ENCODE results near the gene DBI.

DBI gene

GRCh38 chr2:119338272-119338671 lies 28.5 kb upstream of the DBI start:
- no CpG with 5 or more reads among the region's 2 CpGs for WGBS (ENCODE audit: extremely low coverage, insufficient coverage, low lambda C conversion rate)
- H3K9ac ChIP-seq (ENCODE audit: low read length), result no peak overlapping the region
- no peaks in the 10 kb centered on the region for H3K79me1 ChIP-seq (ENCODE audit: low read length)
- H3K36me3 ChIP-seq (ENCODE audit: control insufficient read depth, insufficient read depth, low read length), result no peaks in the 10 kb centered on the region
- H2AK5ac ChIP-seq (ENCODE audit: low read length), result no peak overlapping the region
- H3K4me1 ChIP-seq (ENCODE audit: control insufficient read depth, low read depth, low read length), result no peaks in the 10 kb centered on the region
- peak; percentile 21 for DNase-seq
- H3K27me3 ChIP-seq (ENCODE audit: insufficient read depth, low read length, poor library complexity), result no peaks in the 10 kb centered on the region
- no peak overlapping the region for H2BK15ac ChIP-seq (replicated peaks; ENCODE audit: low read depth)
- H3K4me2 ChIP-seq (ENCODE audit: low read length), result no peak overlapping the region
- H2BK5ac ChIP-seq (ENCODE audit: low read length), result no peak overlapping the region
- no peak overlapping the region for H3K27ac ChIP-seq (ENCODE audit: low read depth, low read length)
- H3K56ac ChIP-seq (ENCODE audit: low read length), result no peak overlapping the region
- H2BK120ac ChIP-seq (ENCODE audit: low read depth, low read length), result no peak overlapping the region
- H3K4ac ChIP-seq (ENCODE audit: low read depth, low read length), result no peak overlapping the region
- no peak overlapping the region for H3K18ac ChIP-seq (ENCODE audit: low read length)
- no peak overlapping the region for H4K5ac ChIP-seq (ENCODE audit: low read length)
- no peaks in the 10 kb centered on the region for H3K79me2 ChIP-seq (ENCODE audit: control insufficient read depth, insufficient read depth, low read length)
- no peak overlapping the region for H3K23ac ChIP-seq (ENCODE audit: low read length)
- H4K8ac ChIP-seq (ENCODE audit: low read depth, low read length), result no peak overlapping the region
- no peak overlapping the region for H3K4me3 ChIP-seq (ENCODE audit: low read length)

- H3K27me3 ChIP-seq (ENCODE audit: insufficient read depth, low read length, poor library complexity), result no peaks in the 10 kb centered on the region
- H3K9ac ChIP-seq (ENCODE audit: low read length), result no peak overlapping the region
- H3K27ac ChIP-seq (ENCODE audit: low read depth, low read length), result no peak overlapping the region
- DNase-seq, result no peak
- no peak overlapping the region for H3K4me2 ChIP-seq (ENCODE audit: low read length)
- H3K18ac ChIP-seq (ENCODE audit: low read length), result no peak overlapping the region
- H3K4me3 ChIP-seq (ENCODE audit: low read length), result no peak overlapping the region
- H3K4ac ChIP-seq (ENCODE audit: low read depth, low read length), result no peak overlapping the region
- H2BK15ac ChIP-seq (replicated peaks; ENCODE audit: low read depth), result no peak overlapping the region
- H4K5ac ChIP-seq (ENCODE audit: low read length), result no peak overlapping the region
- H2BK120ac ChIP-seq (ENCODE audit: low read depth, low read length), result no peak overlapping the region
- no peak overlapping the region for H2BK5ac ChIP-seq (ENCODE audit: low read length)
- no peak overlapping the region for H3K56ac ChIP-seq (ENCODE audit: low read length)
- no peak overlapping the region for H4K8ac ChIP-seq (ENCODE audit: low read depth, low read length)
- WGBS (ENCODE audit: extremely low coverage, insufficient coverage, low lambda C conversion rate), result no CpG with 5 or more reads among the region's 6 CpGs
- H3K23ac ChIP-seq (ENCODE audit: low read length), result no peak overlapping the region
- H3K79me2 ChIP-seq (ENCODE audit: control insufficient read depth, insufficient read depth, low read length), result no peaks in the 10 kb centered on the region
- no peaks in the 10 kb centered on the region for H3K36me3 ChIP-seq (ENCODE audit: control insufficient read depth, insufficient read depth, low read length)
- no peaks in the 10 kb centered on the region for H3K4me1 ChIP-seq (ENCODE audit: control insufficient read depth, low read depth, low read length)
- H2AK5ac ChIP-seq (ENCODE audit: low read length), result no peak overlapping the region
- no peaks in the 10 kb centered on the region for H3K79me1 ChIP-seq (ENCODE audit: low read length)
Observed at GRCh38 chr2:119338826-119339561, 27.8 kb upstream of the DBI start.

GRCh38 chr2:119339562-119339923 lies 27.2 kb upstream of the DBI start:
- Histone ChIP-seq H3K4ac (ENCODE audit: low read depth, low read length) (no peak overlapping the region), H3K56ac (ENCODE audit: low read length) (no peak overlapping the region)
- no peak for DNase-seq

GRCh38 chr2:119341684-119342083 lies 25.1 kb upstream of the DBI start:
- H3K4me1 ChIP-seq (ENCODE audit: control insufficient read depth, low read depth, low read length), result no peaks in the 10 kb centered on the region
- no CpG with 5 or more reads among the region's 2 CpGs for WGBS (ENCODE audit: extremely low coverage, insufficient coverage, low lambda C conversion rate)

More at GRCh38 chr2:119339562-119339923, 27.2 kb upstream of the DBI start:
- Histone ChIP-seq H3K27me3 (ENCODE audit: insufficient read depth, low read length, poor library complexity) (no peaks in the 10 kb centered on the region), H3K36me3 (ENCODE audit: control insufficient read depth, insufficient read depth, low read length) (no peaks in the 10 kb centered on the region), H4K5ac (ENCODE audit: low read length) (no peak overlapping the region), H3K27ac (ENCODE audit: low read depth, low read length) (no peak overlapping the region), H3K9ac (ENCODE audit: low read length) (no peak overlapping the region), H2AK5ac (ENCODE audit: low read length) (no peak overlapping the region), H2BK15ac (replicated peaks; ENCODE audit: low read depth) (no peak overlapping the region), H3K4me2 (ENCODE audit: low read length) (no peak overlapping the region), H2BK5ac (ENCODE audit: low read length) (no peak overlapping the region), H4K8ac (ENCODE audit: low read depth, low read length) (no peak overlapping the region), H2BK120ac (ENCODE audit: low read depth, low read length) (no peak overlapping the region), H3K79me1 (ENCODE audit: low read length) (no peaks in the 10 kb centered on the region), H3K79me2 (ENCODE audit: control insufficient read depth, insufficient read depth, low read length) (no peaks in the 10 kb centered on the region), H3K18ac (ENCODE audit: low read length) (no peak overlapping the region), H3K4me1 (ENCODE audit: control insufficient read depth, low read depth, low read length) (no peaks in the 10 kb centered on the region), H3K4me3 (ENCODE audit: low read length) (no peak overlapping the region), H3K23ac (ENCODE audit: low read length) (no peak overlapping the region)
- WGBS (ENCODE audit: extremely low coverage, insufficient coverage, low lambda C conversion rate), result no CpG with 5 or more reads among the region's 7 CpGs

GRCh38 chr2:119349289-119349688 lies 17.5 kb upstream of the DBI start:
- no peak overlapping the region for H3K9ac ChIP-seq (ENCODE audit: low read length)
- no peaks in the 10 kb centered on the region for H3K36me3 ChIP-seq (ENCODE audit: control insufficient read depth, insufficient read depth, low read length)
- no peaks in the 10 kb centered on the region for H3K79me1 ChIP-seq (ENCODE audit: low read length)
- no peak overlapping the region for H3K4me2 ChIP-seq (ENCODE audit: low read length)
- no peak overlapping the region for H3K18ac ChIP-seq (ENCODE audit: low read length)
- H3K4ac ChIP-seq (ENCODE audit: low read depth, low read length), result no peak overlapping the region
- H3K4me3 ChIP-seq (ENCODE audit: low read length), result no peak overlapping the region
- H3K56ac ChIP-seq (ENCODE audit: low read length), result no peak overlapping the region
- WGBS (ENCODE audit: extremely low coverage, insufficient coverage, low lambda C conversion rate), result no CpG with 5 or more reads among the region's 6 CpGs
- no peak overlapping the region for H3K23ac ChIP-seq (ENCODE audit: low read length)
- no peak overlapping the region for H2BK15ac ChIP-seq (replicated peaks; ENCODE audit: low read depth)
- H2BK120ac ChIP-seq (ENCODE audit: low read depth, low read length), result no peak overlapping the region
- H3K27me3 ChIP-seq (ENCODE audit: insufficient read depth, low read length, poor library complexity), result no peaks in the 10 kb centered on the region
- no peak overlapping the region for H2BK5ac ChIP-seq (ENCODE audit: low read length)
- no peak for DNase-seq
- H4K8ac ChIP-seq (ENCODE audit: low read depth, low read length), result no peak overlapping the region
- no peaks in the 10 kb centered on the region for H3K79me2 ChIP-seq (ENCODE audit: control insufficient read depth, insufficient read depth, low read length)
- H2AK5ac ChIP-seq (ENCODE audit: low read length), result no peak overlapping the region
- no peak overlapping the region for H3K27ac ChIP-seq (ENCODE audit: low read depth, low read length)
- peaks cover 2% of the 10 kb centered on the region for H3K4me1 ChIP-seq (ENCODE audit: control insufficient read depth, low read depth, low read length)
- no peak overlapping the region for H4K5ac ChIP-seq (ENCODE audit: low read length)

More at GRCh38 chr2:119341684-119342083, 25.1 kb upstream of the DBI start:
- Histone ChIP-seq H3K79me1 (ENCODE audit: low read length) (no peaks in the 10 kb centered on the region), H3K18ac (ENCODE audit: low read length) (no peak overlapping the region), H2AK5ac (ENCODE audit: low read length) (no peak overlapping the region), H3K36me3 (ENCODE audit: control insufficient read depth, insufficient read depth, low read length) (no peaks in the 10 kb centered on the region), H2BK120ac (ENCODE audit: low read depth, low read length) (no peak overlapping the region), H3K79me2 (ENCODE audit: control insufficient read depth, insufficient read depth, low read length) (no peaks in the 10 kb centered on the region), H3K27ac (ENCODE audit: low read depth, low read length) (no peak overlapping the region), H2BK15ac (replicated peaks; ENCODE audit: low read depth) (no peak overlapping the region), H3K23ac (ENCODE audit: low read length) (no peak overlapping the region), H3K27me3 (ENCODE audit: insufficient read depth, low read length, poor library complexity) (no peaks in the 10 kb centered on the region), H3K4me3 (ENCODE audit: low read length) (no peak overlapping the region), H3K4me2 (ENCODE audit: low read length) (no peak overlapping the region), H4K8ac (ENCODE audit: low read depth, low read length) (no peak overlapping the region), H3K56ac (ENCODE audit: low read length) (no peak overlapping the region), H2BK5ac (ENCODE audit: low read length) (no peak overlapping the region), H4K5ac (ENCODE audit: low read length) (no peak overlapping the region), H3K4ac (ENCODE audit: low read depth, low read length) (no peak overlapping the region), H3K9ac (ENCODE audit: low read length) (no peak overlapping the region)
- DNase-seq, result no peak
